A549 treated with AZD2906 at 1 μM for 4 hours (cell line): ENCODE measurements around the gene AURKB. TPM values are rescaled to one million over a fixed set of nuclear protein-coding genes. Genes with fewer than 3 reads are reported as not detected.

Source experiments
- total RNA-seq: library from RNA; stranded (reverse); fragments of 200-300 nt; extraction: Qiagen RNA extraction; gene quantifications from 5 replicates; pipeline ENCODE4 v1.2.3, GENCODE V29; 2022

Gene AURKB
- total RNA-seq, result 140 to 157 TPM (median 146 TPM) in 5 replicates

GRCh38 chr17:8209907-8210760 is at the start of gene AURKB:
AURKB (minus strand) TSS chr17:8210575; CDS start chr17:8210224, 351 bp downstream.

GRCh38 chr17:8248751-8249607 is 38.6 kb upstream of the AURKB start, which contains the start of gene PFAS:
PFAS (plus strand) TSS chr17:8249289; CDS start chr17:8253938, 4,649 bp downstream.

GRCh38 chr17:8189711-8190477 is 20.5 kb downstream of the AURKB start, which contains the start of gene BORCS6:
BORCS6 (minus strand) TSS chr17:8190180; CDS start chr17:8190140, 40 bp downstream.

GRCh38 chr17:8176197-8176940 is 34.0 kb downstream of the AURKB start, which contains the start of gene TMEM107:
TMEM107 (minus strand) TSS chr17:8176380; CDS start chr17:8176286, 94 bp downstream.

GRCh38 chr17:8162233-8162996 is 48.0 kb downstream of the AURKB start, which contains the start of gene VAMP2:
VAMP2 (minus strand) TSS chr17:8162948; CDS start chr17:8162879, 69 bp downstream.

Other genes starting within 250 kb of the AURKB start
- 0.38 to 0.78 TPM (median 0.50 TPM) in 5 replicates for gene GUCY2D, start 208.0 kb downstream of the AURKB start, total RNA-seq
- gene ALOX15B, start 171.5 kb downstream of the AURKB start, total RNA-seq, result 0.42 to 0.60 TPM (median 0.51 TPM) in 5 replicates
- 1.1 to 1.5 TPM (median 1.4 TPM) in 5 replicates for gene ALOX12B, start 122.9 kb downstream of the AURKB start, total RNA-seq
- 5.9 to 10.2 TPM (median 7.3 TPM) in 5 replicates for gene ALOXE3, start 92.1 kb downstream of the AURKB start, total RNA-seq
- 2.3 to 5.4 TPM (median 5.2 TPM) in 5 replicates for gene HES7, start 86.5 kb downstream of the AURKB start, total RNA-seq
- gene PER1, start 58.2 kb downstream of the AURKB start, total RNA-seq, result 55.8 to 75.2 TPM (median 61.7 TPM) in 5 replicates
- gene VAMP2, start 47.6 kb downstream of the AURKB start, total RNA-seq, result 24.9 to 29.8 TPM (median 27.9 TPM) in 5 replicates
- 17.9 to 22.3 TPM (median 19.2 TPM) in 5 replicates for gene TMEM107, start 34.2 kb downstream of the AURKB start, total RNA-seq
- gene BORCS6, start 20.4 kb downstream of the AURKB start, total RNA-seq, result 6.5 to 9.4 TPM (median 8.8 TPM) in 5 replicates
- 9.8 to 17.1 TPM (median 13.9 TPM) in 5 replicates for gene CTC1, start 37.5 kb upstream of the AURKB start, total RNA-seq
- 39.9 to 47.3 TPM (median 43.2 TPM) in 5 replicates for gene PFAS, start 38.7 kb upstream of the AURKB start, total RNA-seq
- gene RANGRF, start 78.1 kb upstream of the AURKB start, total RNA-seq, result 35.6 to 48.3 TPM (median 43.8 TPM) in 5 replicates
- 5.8 to 8.2 TPM (median 7.7 TPM) in 5 replicates for gene SLC25A35, start 84.8 kb upstream of the AURKB start, total RNA-seq
- gene ARHGEF15, start 99.7 kb upstream of the AURKB start, total RNA-seq, result not detected in 5 replicates
- not detected in 5 replicates for gene ODF4, start 129.3 kb upstream of the AURKB start, total RNA-seq
- 3,612 to 4,092 TPM (median 3,668 TPM) in 5 replicates for gene RPL26, start 172.6 kb upstream of the AURKB start, total RNA-seq
- not detected in 5 replicates for gene RNF222, start 187.3 kb upstream of the AURKB start, total RNA-seq
- gene NDEL1, start 225.3 kb upstream of the AURKB start, total RNA-seq, result 59.1 to 74.8 TPM (median 64.9 TPM) in 5 replicates